ENCODE results near the gene CCT6B. TPM values are rescaled to one million over a fixed set of nuclear protein-coding genes. Genes with fewer than 3 reads are reported as not detected.

Gene CCT6B
- total and polyA plus RNA-seq, 2 donors (not counting 1 experiment from before 2014, with no cell fraction given): 1.2 to 3.0 TPM

GRCh38 chr17:34990921-34991365 lies 29.7 kb upstream of the CCT6B start:
- no peak overlapping the region for H3K27ac ChIP-seq (ENCODE audit: insufficient read depth, low read length)
- H3K4me1 ChIP-seq (ENCODE audit: control insufficient read depth, extremely low read depth, insufficient read depth, low read length): no peaks in the 10 kb centered on the region
- no peak overlapping the region for H3K4me3 ChIP-seq (replicated peaks in 1 of 4; ENCODE audit: control extremely low read depth in 1 of 4, insufficient read depth in 1 of 4, low read depth in 3 of 4, low read length in 4 of 4)
- DNase-seq (ENCODE audit: low read depth in 2 of 2): peak in 1 of 2 donors; percentile 48
- no peaks in the 10 kb centered on the region for H3K9me3 ChIP-seq (ENCODE audit: control insufficient read depth, insufficient read depth, low read depth, low read length)
- H3K36me3 ChIP-seq (ENCODE audit: control insufficient read depth, insufficient read depth, low read length): peaks cover 10% of the 10 kb centered on the region
- H3K4me2 ChIP-seq (ENCODE audit: extremely low read depth, insufficient read depth, low read length): no peak overlapping the region
- TF ChIP-seq EZH2 (IDR thresholded peaks at IDR 0.05; ENCODE audit: low read length, missing control alignments) (no peak), CTCF (conservative IDR thresholded peaks at IDR 0.05 in 1 of 2, IDR thresholded peaks at IDR 0.05 in 1 of 2; ENCODE audit: low read depth in 1 of 2, low read length in 2 of 2) (no peak)
- no peaks in the 10 kb centered on the region for H3K27me3 ChIP-seq (ENCODE audit: control insufficient read depth, insufficient read depth, low read length)
- H3K79me2 ChIP-seq (ENCODE audit: control insufficient read depth, insufficient read depth, low read length): no peaks in the 10 kb centered on the region
- no peak overlapping the region for H3K9ac ChIP-seq (ENCODE audit: insufficient read depth, low read length)
- H4K20me1 ChIP-seq (ENCODE audit: control insufficient read depth, extremely low read depth, insufficient read depth, low read length): no peaks in the 10 kb centered on the region
- H2AFZ ChIP-seq (ENCODE audit: low read length): no peak overlapping the region

GRCh38 chr17:34989473-34989872 lies 28.2 kb upstream of the CCT6B start:
- no peak for DNase-seq (ENCODE audit: low read depth in 2 of 2)
- H3K4me2 ChIP-seq (ENCODE audit: extremely low read depth, insufficient read depth, low read length): no peak overlapping the region
- no peak overlapping the region for H3K4me3 ChIP-seq (replicated peaks in 1 of 4; ENCODE audit: control extremely low read depth in 1 of 4, insufficient read depth in 1 of 4, low read depth in 3 of 4, low read length in 4 of 4)
- no peaks in the 10 kb centered on the region for H3K9me3 ChIP-seq (ENCODE audit: control insufficient read depth, insufficient read depth, low read depth, low read length)
- no peaks in the 10 kb centered on the region for H3K27me3 ChIP-seq (ENCODE audit: control insufficient read depth, insufficient read depth, low read length)
- H3K9ac ChIP-seq (ENCODE audit: insufficient read depth, low read length): no peak overlapping the region
- TF ChIP-seq EZH2 (IDR thresholded peaks at IDR 0.05; ENCODE audit: low read length, missing control alignments) (no peak), CTCF (conservative IDR thresholded peaks at IDR 0.05 in 1 of 2, IDR thresholded peaks at IDR 0.05 in 1 of 2; ENCODE audit: low read depth in 1 of 2, low read length in 2 of 2) (no peak)
- peaks cover 10% of the 10 kb centered on the region for H3K36me3 ChIP-seq (ENCODE audit: control insufficient read depth, insufficient read depth, low read length)
- H2AFZ ChIP-seq (ENCODE audit: low read length): no peak overlapping the region
- H3K27ac ChIP-seq (ENCODE audit: insufficient read depth, low read length): no peak overlapping the region
- no peaks in the 10 kb centered on the region for H3K4me1 ChIP-seq (ENCODE audit: control insufficient read depth, extremely low read depth, insufficient read depth, low read length)
- H4K20me1 ChIP-seq (ENCODE audit: control insufficient read depth, extremely low read depth, insufficient read depth, low read length): no peaks in the 10 kb centered on the region
- no peaks in the 10 kb centered on the region for H3K79me2 ChIP-seq (ENCODE audit: control insufficient read depth, insufficient read depth, low read length)

- H2AFZ ChIP-seq (ENCODE audit: low read length): no peak overlapping the region
- H3K79me2 ChIP-seq (ENCODE audit: control insufficient read depth, insufficient read depth, low read length): no peaks in the 10 kb centered on the region
- no peak overlapping the region for H3K4me2 ChIP-seq (ENCODE audit: extremely low read depth, insufficient read depth, low read length)
- H3K36me3 ChIP-seq (ENCODE audit: control insufficient read depth, insufficient read depth, low read length): peaks cover 9% of the 10 kb centered on the region
- H3K9ac ChIP-seq (ENCODE audit: insufficient read depth, low read length): no peak overlapping the region
- no peak overlapping the region for H3K27ac ChIP-seq (ENCODE audit: insufficient read depth, low read length)
- no peaks in the 10 kb centered on the region for H3K27me3 ChIP-seq (ENCODE audit: control insufficient read depth, insufficient read depth, low read length)
- DNase-seq (ENCODE audit: low read depth in 2 of 2): no peak
- no peaks in the 10 kb centered on the region for H4K20me1 ChIP-seq (ENCODE audit: control insufficient read depth, extremely low read depth, insufficient read depth, low read length)
- no peaks in the 10 kb centered on the region for H3K9me3 ChIP-seq (ENCODE audit: control insufficient read depth, insufficient read depth, low read depth, low read length)
- no peaks in the 10 kb centered on the region for H3K4me1 ChIP-seq (ENCODE audit: control insufficient read depth, extremely low read depth, insufficient read depth, low read length)
- no peak for TF ChIP-seq CTCF (conservative IDR thresholded peaks at IDR 0.05 in 1 of 2, IDR thresholded peaks at IDR 0.05 in 1 of 2; ENCODE audit: low read depth in 1 of 2, low read length in 2 of 2)
- no peak for TF ChIP-seq EZH2 (IDR thresholded peaks at IDR 0.05; ENCODE audit: low read length, missing control alignments)
- no peak overlapping the region for H3K4me3 ChIP-seq (replicated peaks in 1 of 4; ENCODE audit: control extremely low read depth in 1 of 4, insufficient read depth in 1 of 4, low read depth in 3 of 4, low read length in 4 of 4)
Measured at GRCh38 chr17:34988644-34989043, 27.4 kb upstream of the CCT6B start.
